Large intestine (tissue), 3 donors: ENCODE measurements around the gene STK39. TPM values are rescaled to one million over a fixed set of nuclear protein-coding genes. Genes with fewer than 3 reads are reported as not detected.
A peak's percentile ranks its signal among the peaks of the same experiment; 100 is the strongest.

ENCODE experiments used
- DNase-seq, 2 donors: peaks; one replicate each; pipeline versions ENCODE4 v3.0.0 to v3.0.0-alpha.2; 2013
- H3K27ac ChIP-seq: one replicate; pipeline ENCODE4 v1.5.1; 2013; ENCODE audit warnings: low read length
- H3K27me3 ChIP-seq: 2 replicates; pipeline ENCODE4 v1.6.1; 2013; ENCODE audit warnings: low read length; ENCODE audit not compliant: control insufficient read depth, insufficient read depth
- H3K36me3 ChIP-seq: 2 replicates; pipeline ENCODE4 v1.6.1; 2013; ENCODE audit warnings: low read length; ENCODE audit not compliant: control insufficient read depth, insufficient read depth
- H3K4me1 ChIP-seq: one replicate; pipeline ENCODE4 v1.6.1; 2013; ENCODE audit warnings: low read length; ENCODE audit not compliant: control insufficient read depth, insufficient read depth
- H3K4me3 ChIP-seq: one replicate; pipeline ENCODE4 v1.5.1; 2013; ENCODE audit warnings: low read length
- H3K9me3 ChIP-seq: one replicate; pipeline ENCODE4 v1.6.1; 2013; ENCODE audit warnings: mild to moderate bottlenecking, low read depth, low read length, moderate library complexity; ENCODE audit not compliant: control insufficient read depth
- WGBS: methylation state at CpG from one replicate; pipeline ENCODE4 v1.1.5; 2013; ENCODE audit warnings: low lambda C conversion rate; ENCODE audit not compliant: insufficient coverage; 5-methylcytosine and 5-hydroxymethylcytosine counted together
- polyA plus RNA-seq: library from polyadenylated mRNA; unstranded; fragments of 120-200 nt; gene quantifications from one replicate; pipeline ENCODE4 v1.2.1, GENCODE V29; 2013

STK39 gene
- polyA plus RNA-seq, 1 donor, result 22.4 TPM

- DNase-seq, result no peak
- Histone ChIP-seq H3K4me1 (no peaks in the 10 kb centered on the region), H3K4me3 (no peak overlapping the region), H3K9me3 (no peaks in the 10 kb centered on the region), H3K27ac (no peak overlapping the region), H3K27me3 (no peaks in the 10 kb centered on the region), H3K36me3 (peaks cover 10% of the 10 kb centered on the region)
- WGBS, result no CpG with 5 or more reads among the region's 1 CpG
Measured at GRCh38 chr2:168072626-168073303, 174.6 kb downstream of the STK39 start.

GRCh38 chr2:168064011-168064998, 183.1 kb downstream of the STK39 start:
- Histone ChIP-seq H3K27ac (no peak overlapping the region), H3K36me3 (peaks cover 7% of the 10 kb centered on the region), H3K4me3 (no peak overlapping the region), H3K4me1 (peaks cover 5% of the 10 kb centered on the region), H3K9me3 (no peaks in the 10 kb centered on the region), H3K27me3 (no peaks in the 10 kb centered on the region)
- DNase-seq, result no peak
- 41% methylated on average over 2 of the region's 9 CpGs for WGBS

DNA sequence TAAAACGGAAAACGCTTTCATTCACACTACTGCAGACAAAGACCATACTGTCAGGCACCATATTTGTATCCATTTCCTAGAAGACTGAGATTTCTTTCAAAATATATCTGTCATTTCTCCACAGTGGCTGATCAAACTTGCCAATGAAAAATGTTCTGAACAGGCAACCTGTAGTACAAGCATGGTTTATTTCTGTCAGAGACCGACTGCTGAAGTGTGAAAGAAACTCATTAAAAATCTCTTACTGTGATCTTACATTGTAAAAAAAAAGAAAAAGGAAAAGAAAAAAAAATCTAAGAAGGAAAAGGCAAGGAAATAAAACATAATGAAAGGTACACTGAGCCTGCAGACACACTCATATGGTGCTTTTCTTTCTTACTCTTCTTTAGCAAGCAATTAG, 184.5 kb downstream of the STK39 start:
- Histone ChIP-seq H3K27ac (no peak overlapping the region), H3K9me3 (no peaks in the 10 kb centered on the region), H3K4me3 (no peak overlapping the region), H3K27me3 (no peaks in the 10 kb centered on the region), H3K4me1 (peaks cover 5% of the 10 kb centered on the region), H3K36me3 (peaks cover 12% of the 10 kb centered on the region)
- no peak for DNase-seq
- 88% methylated on average over 3 of the region's 3 CpGs for WGBS

- Histone ChIP-seq H3K27ac (no peak overlapping the region), H3K9me3 (no peaks in the 10 kb centered on the region), H3K36me3 (peaks cover 8% of the 10 kb centered on the region), H3K4me3 (no peak overlapping the region), H3K4me1 (peaks cover 5% of the 10 kb centered on the region), H3K27me3 (no peaks in the 10 kb centered on the region)
- peak; percentile 5 to 37 for DNase-seq
- WGBS, result 55% methylated on average over 4 of the region's 6 CpGs
Measured at GRCh38 chr2:168062054-168062453, 185.3 kb downstream of the STK39 start.

DNA sequence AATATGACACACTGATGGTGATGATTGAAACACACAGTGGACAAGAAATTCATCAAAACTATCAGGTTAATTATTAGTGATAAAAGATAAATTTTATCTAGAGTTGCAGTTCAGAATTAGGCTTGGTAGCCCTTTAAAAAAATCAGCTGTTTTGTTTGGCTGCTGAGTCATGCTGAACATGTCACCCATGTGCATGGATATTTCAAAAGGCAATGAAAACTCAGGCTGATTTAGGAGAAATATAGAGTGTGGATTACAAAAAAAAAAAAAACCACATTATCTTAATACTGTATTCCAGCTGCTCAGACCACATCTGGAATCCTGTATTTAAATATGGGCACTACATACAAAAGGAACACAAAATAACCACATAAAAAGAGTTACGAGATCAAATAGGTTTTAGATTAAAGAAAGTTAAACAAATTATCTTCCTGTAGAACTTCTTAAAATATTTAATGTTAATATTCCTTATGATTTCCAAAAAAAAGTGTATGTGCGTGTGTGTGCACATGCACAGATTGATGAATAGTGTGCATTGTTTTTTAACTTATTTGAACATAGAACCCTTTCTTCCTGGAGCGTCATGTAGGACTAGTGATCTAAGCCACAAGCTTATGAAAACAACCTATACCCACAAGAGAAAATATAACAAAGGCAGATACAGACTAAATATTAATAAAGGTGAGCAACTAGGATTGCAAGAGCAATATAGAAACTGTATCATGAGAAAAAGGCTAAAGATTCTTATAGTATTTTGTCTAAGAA, 186.2 kb downstream of the STK39 start:
- Histone ChIP-seq H3K4me1 (peaks cover 7% of the 10 kb centered on the region), H3K27ac (no peak overlapping the region), H3K36me3 (peaks cover 6% of the 10 kb centered on the region), H3K9me3 (no peaks in the 10 kb centered on the region), H3K27me3 (no peaks in the 10 kb centered on the region), H3K4me3 (no peak overlapping the region)
- WGBS, result 100% methylated on average over 3 of the region's 3 CpGs
- DNase-seq, result no peak

DNA sequence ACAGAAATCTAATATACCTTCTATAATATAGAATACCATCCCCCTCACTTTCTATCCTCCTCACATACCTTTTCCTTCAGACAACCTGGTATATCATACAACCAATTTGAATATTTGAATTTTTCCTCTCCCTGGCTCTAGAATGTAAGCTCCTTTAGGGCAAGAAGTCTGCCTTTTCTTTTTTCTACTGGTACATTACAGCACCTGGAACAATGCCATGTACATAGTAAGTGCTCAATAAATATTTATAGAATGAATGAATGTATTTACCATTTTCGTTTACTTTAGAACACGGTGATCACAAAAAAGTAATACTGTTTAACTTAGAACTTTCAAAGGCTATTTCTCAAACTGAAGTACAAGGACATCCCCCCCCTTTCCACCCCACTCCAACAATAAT, 187.6 kb downstream of the STK39 start:
- Histone ChIP-seq H3K4me3 (no peak overlapping the region), H3K36me3 (peaks cover 6% of the 10 kb centered on the region), H3K27me3 (no peaks in the 10 kb centered on the region), H3K9me3 (no peaks in the 10 kb centered on the region), H3K4me1 (peaks cover 10% of the 10 kb centered on the region), H3K27ac (no peak overlapping the region)
- WGBS, result no CpG with 5 or more reads among the region's 2 CpGs
- no peak for DNase-seq

DNA sequence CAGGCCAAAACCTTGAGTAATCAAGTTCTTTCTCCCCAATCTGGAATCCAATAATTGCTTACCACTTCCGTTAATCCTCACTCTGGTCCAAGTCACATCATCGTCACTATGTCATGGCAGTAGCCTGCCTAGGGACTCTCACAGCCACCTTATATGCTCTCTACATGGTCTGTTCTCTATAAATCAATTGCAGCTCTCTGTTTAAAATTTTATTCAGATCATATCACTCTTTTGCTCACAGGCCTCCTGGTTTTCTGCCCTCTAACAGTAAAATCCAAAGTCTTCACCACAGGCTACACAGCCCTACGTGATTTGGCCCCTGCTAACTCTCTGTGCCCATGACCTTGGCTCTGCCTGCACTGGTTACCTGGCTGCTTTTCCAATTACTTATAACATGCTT, 188.7 kb downstream of the STK39 start:
- WGBS, result 100% methylated on average over 1 of the region's 3 CpGs
- Histone ChIP-seq H3K9me3 (no peaks in the 10 kb centered on the region), H3K27me3 (no peaks in the 10 kb centered on the region), H3K27ac (no peak overlapping the region), H3K4me1 (peaks cover 5% of the 10 kb centered on the region), H3K4me3 (no peak overlapping the region), H3K36me3 (peaks cover 6% of the 10 kb centered on the region)
- DNase-seq, result no peak

DNA sequence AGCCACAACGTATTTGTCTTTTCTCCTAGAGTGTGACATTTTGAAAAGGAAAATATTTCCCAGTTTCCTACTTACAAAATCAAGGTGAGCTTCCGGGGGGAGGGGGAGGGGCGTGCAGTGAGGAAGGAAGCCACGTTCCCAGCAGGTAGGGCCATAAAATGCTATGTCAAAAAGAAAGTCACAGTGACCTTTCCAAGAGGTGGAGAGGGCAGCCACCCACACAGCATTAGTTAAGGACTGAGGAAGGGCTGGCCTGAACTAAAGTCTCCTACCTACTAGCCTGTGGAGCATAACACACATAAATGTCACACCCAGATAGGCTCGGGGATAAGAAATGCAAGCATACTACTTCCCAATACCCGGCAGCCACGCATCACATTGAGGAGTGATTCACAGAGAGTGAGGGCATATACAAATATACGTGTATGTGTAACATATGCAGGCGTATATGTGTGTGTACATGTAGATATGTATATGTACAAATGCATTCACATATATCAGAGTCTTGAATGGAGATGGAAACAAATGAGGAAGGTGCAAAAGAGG, 191.1 kb downstream of the STK39 start:
- DNase-seq, result peak; percentile 1 to 50
- Histone ChIP-seq H3K27ac (no peak overlapping the region), H3K4me3 (no peak overlapping the region), H3K27me3 (no peaks in the 10 kb centered on the region), H3K36me3 (peaks cover 12% of the 10 kb centered on the region), H3K4me1 (peaks cover 5% of the 10 kb centered on the region), H3K9me3 (no peaks in the 10 kb centered on the region)
- WGBS, result no CpG with 5 or more reads among the region's 9 CpGs

DNA sequence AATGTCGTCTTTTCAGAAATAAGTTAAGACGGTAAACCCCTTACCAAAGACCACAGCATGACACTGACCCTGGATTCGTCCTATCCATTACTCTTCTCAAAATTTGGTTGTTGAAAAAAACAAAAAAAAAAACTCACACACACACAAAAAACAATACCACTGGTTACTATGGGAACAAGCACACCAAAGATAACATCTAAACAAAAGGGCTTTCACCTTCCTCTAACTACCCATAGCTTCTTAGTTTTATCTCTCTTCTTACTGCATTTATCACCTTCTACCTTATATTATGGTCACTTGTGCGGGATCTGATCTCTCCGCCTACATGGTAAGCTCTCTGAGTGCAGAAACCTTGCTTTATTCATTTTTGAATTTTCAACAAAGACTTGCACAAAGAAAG, 192.7 kb downstream of the STK39 start:
- H3K36me3 ChIP-seq, result peaks cover 12% of the 10 kb centered on the region
- H3K27ac ChIP-seq, result no peak overlapping the region
- WGBS, result 33% methylated on average over 1 of the region's 5 CpGs
- peaks cover 5% of the 10 kb centered on the region for H3K4me1 ChIP-seq
- DNase-seq, result no peak
- H3K9me3 ChIP-seq, result no peaks in the 10 kb centered on the region
- H3K27me3 ChIP-seq, result no peaks in the 10 kb centered on the region
- H3K4me3 ChIP-seq, result no peak overlapping the region

DNA sequence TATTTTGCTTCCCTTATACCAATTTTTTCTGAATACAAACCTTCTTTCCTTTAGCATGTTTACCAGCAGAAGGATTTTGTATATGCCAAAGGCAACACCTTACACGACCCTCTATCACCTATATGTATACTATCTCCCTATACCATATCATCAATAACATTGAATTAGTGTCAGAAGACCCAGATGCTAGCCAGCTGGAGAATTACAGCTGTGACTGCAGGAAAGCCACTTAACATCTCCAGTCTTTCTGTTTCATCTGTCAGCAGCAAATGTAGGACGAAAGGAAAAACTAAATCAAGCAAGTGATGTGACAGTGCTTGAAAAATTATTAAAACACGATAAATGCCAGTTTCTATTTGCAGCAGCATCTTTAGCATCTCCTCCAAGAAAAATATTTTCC, 193.7 kb downstream of the STK39 start:
- H3K4me1 ChIP-seq, result peaks cover 5% of the 10 kb centered on the region
- H3K27me3 ChIP-seq, result no peaks in the 10 kb centered on the region
- no peak overlapping the region for H3K4me3 ChIP-seq
- peaks cover 7% of the 10 kb centered on the region for H3K36me3 ChIP-seq
- no peak overlapping the region for H3K27ac ChIP-seq
- DNase-seq, result no peak
- H3K9me3 ChIP-seq, result no peaks in the 10 kb centered on the region
- 100% methylated on average over 1 of the region's 3 CpGs for WGBS
